ELR (cell line): ENCODE data around the gene PTGES.
"Not testable (repeated sequence)": the region's sequence is repeated elsewhere in the genome, so short reads cannot be mapped to it uniquely, and the experiment has no call there.

Experiments
- DNase-seq: peaks from one replicate; pipeline ENCODE4 v3.0.0-alpha.2; 2015; ENCODE audit warnings: low read depth

The PTGES gene

GRCh38 chr9:129752900-129753729 is at the start of gene PTGES:
Gene PTGES, minus strand, starts transcription at chr9:129753042. Its CDS starts 30 bp downstream, at chr9:129753012.
- peak; percentile 89 for DNase-seq

- DNase-seq = no peak
Observed at GRCh38 chr9:129801504-129801903, 48.7 kb upstream of the PTGES start.

- DNase-seq = no peak
Observed at GRCh38 chr9:129798973-129799372, 46.1 kb upstream of the PTGES start.

- DNase-seq = not testable (repeated sequence)
Observed at GRCh38 chr9:129796029-129796428, 43.2 kb upstream of the PTGES start.

GRCh38 chr9:129794549-129794948 is 41.7 kb upstream of the PTGES start:
- DNase-seq = no peak

GRCh38 chr9:129786481-129786880 is 33.6 kb upstream of the PTGES start:
- DNase-seq = no peak

- peak; percentile 36 for DNase-seq
Observed at GRCh38 chr9:129785866-129786265, 33.0 kb upstream of the PTGES start.

GRCh38 chr9:129784970-129785369 is 32.1 kb upstream of the PTGES start:
- not testable (repeated sequence) for DNase-seq

GRCh38 chr9:129783516-129784361 is 30.9 kb upstream of the PTGES start:
- DNase-seq = peak; percentile 85

GRCh38 chr9:129781981-129782380 is 29.1 kb upstream of the PTGES start:
- no peak for DNase-seq

- no peak for DNase-seq
Observed at GRCh38 chr9:129781131-129781530, 28.3 kb upstream of the PTGES start.

GRCh38 chr9:129779560-129780190 is 26.8 kb upstream of the PTGES start:
- no peak for DNase-seq

- no peak for DNase-seq
Observed at GRCh38 chr9:129778469-129778868, 25.6 kb upstream of the PTGES start.

- no peak for DNase-seq
Observed at GRCh38 chr9:129777769-129778130, 24.9 kb upstream of the PTGES start.

- DNase-seq = peak; percentile 100
Observed at GRCh38 chr9:129776938-129777768, 24.3 kb upstream of the PTGES start.

GRCh38 chr9:129776566-129776937 is 23.7 kb upstream of the PTGES start:
- no peak for DNase-seq

- DNase-seq = not testable (repeated sequence)
Observed at GRCh38 chr9:129776096-129776495, 23.3 kb upstream of the PTGES start.

GRCh38 chr9:129775448-129775798 is 22.6 kb upstream of the PTGES start:
- DNase-seq = no peak

- DNase-seq = no peak
Observed at GRCh38 chr9:129774791-129775447, 22.1 kb upstream of the PTGES start.

GRCh38 chr9:129773262-129774048 is 20.6 kb upstream of the PTGES start:
- DNase-seq = peak; percentile 98
